ENCODE results near the gene HRAS. TPM values are rescaled to one million over a fixed set of nuclear protein-coding genes. Genes with fewer than 3 reads are reported as not detected.

Gene HRAS
- total RNA-seq, 2 experiments from 2014 or later = 23.7 to 23.9 TPM

GRCh38 chr11:490186-490929 is 45.0 kb downstream of the HRAS start:
- H3K27ac Mint-ChIP-seq = no peak overlapping the region
- H3K36me3 Mint-ChIP-seq (ENCODE audit: low read depth) = peaks cover 28% of the 10 kb centered on the region

GRCh38 chr11:489610-490185 is 45.7 kb downstream of the HRAS start:
- POLR2A ChIA-PET = no interaction called here
- no peaks in the 10 kb centered on the region for H3K4me1 Mint-ChIP-seq (ENCODE audit: low read depth)
- H3K4me3 Mint-ChIP-seq = no peak overlapping the region
- CTCF ChIA-PET = no interaction called here
- ATAC-seq (ENCODE audit: poor library complexity) = no peak
- Histone ChIP-seq H3K27me3 (ENCODE audit: control insufficient read depth in 1 of 2, insufficient read depth in 2 of 2, low read length in 2 of 2) (no peaks in the 10 kb centered on the region), H3K36me3 (ENCODE audit: insufficient read depth, low read length) (peaks cover 7% of the 10 kb centered on the region), H3K27ac (ENCODE audit: low read depth in 1 of 2, low read length in 2 of 2) (no peak overlapping the region), H3K9me3 (ENCODE audit: control insufficient read depth in 1 of 2, insufficient read depth in 1 of 2, low read length in 2 of 2) (peaks cover 0 to 1% of the 10 kb centered on the region in 2 experiments), H3K4me3 (ENCODE audit: low read length) (no peak overlapping the region), H3K4me1 (ENCODE audit: insufficient read depth, low read length) (no peaks in the 10 kb centered on the region)
- H3K27ac Mint-ChIP-seq = no peak overlapping the region
- peaks cover 24% of the 10 kb centered on the region for H3K36me3 Mint-ChIP-seq (ENCODE audit: low read depth)
- no peaks in the 10 kb centered on the region for H3K9me3 Mint-ChIP-seq
- no peaks in the 10 kb centered on the region for H3K27me3 Mint-ChIP-seq
- TF ChIP-seq CTCF (IDR thresholded peaks at IDR 0.05) = no peak
- no peak for DNase-seq
- intact Hi-C loops (cut with DNase I, micrococcal nuclease) = no loop called here

More at GRCh38 chr11:490186-490929, 45.0 kb downstream of the HRAS start:
- CTCF ChIA-PET = no interaction called here
- Mint-ChIP-seq H3K4me1 (ENCODE audit: low read depth) (no peaks in the 10 kb centered on the region), H3K27me3 (no peaks in the 10 kb centered on the region), H3K4me3 (no peak overlapping the region), H3K9me3 (no peaks in the 10 kb centered on the region)
- POLR2A ChIA-PET = no interaction called here
- no peaks in the 10 kb centered on the region for H3K27me3 ChIP-seq (ENCODE audit: control insufficient read depth in 1 of 2, insufficient read depth in 2 of 2, low read length in 2 of 2)
- no peak overlapping the region for H3K4me3 ChIP-seq (ENCODE audit: low read length)
- no peak overlapping the region for H3K27ac ChIP-seq (ENCODE audit: low read depth in 1 of 2, low read length in 2 of 2)
- no peaks in the 10 kb centered on the region for H3K9me3 ChIP-seq (ENCODE audit: control insufficient read depth in 1 of 2, insufficient read depth in 1 of 2, low read length in 2 of 2)
- TF ChIP-seq CTCF (IDR thresholded peaks at IDR 0.05) = no peak
- H3K4me1 ChIP-seq (ENCODE audit: insufficient read depth, low read length) = no peaks in the 10 kb centered on the region
- ATAC-seq (ENCODE audit: poor library complexity) = no peak
- H3K36me3 ChIP-seq (ENCODE audit: insufficient read depth, low read length) = peaks cover 13% of the 10 kb centered on the region
- intact Hi-C loops (cut with DNase I, micrococcal nuclease) = no loop called here
- no peak for DNase-seq

GRCh38 chr11:488992-489391 is 46.4 kb downstream of the HRAS start:
- Mint-ChIP-seq H3K4me3 (no peak overlapping the region), H3K27ac (no peak overlapping the region), H3K4me1 (ENCODE audit: low read depth) (no peaks in the 10 kb centered on the region), H3K27me3 (no peaks in the 10 kb centered on the region), H3K36me3 (ENCODE audit: low read depth) (peaks cover 18% of the 10 kb centered on the region), H3K9me3 (no peaks in the 10 kb centered on the region)
- Histone ChIP-seq H3K4me3 (ENCODE audit: low read length) (no peak overlapping the region), H3K36me3 (ENCODE audit: insufficient read depth, low read length) (peaks cover under 1% of the 10 kb centered on the region), H3K9me3 (ENCODE audit: control insufficient read depth in 1 of 2, insufficient read depth in 1 of 2, low read length in 2 of 2) (peaks cover 0 to 3% of the 10 kb centered on the region in 2 experiments), H3K4me1 (ENCODE audit: insufficient read depth, low read length) (no peaks in the 10 kb centered on the region), H3K27ac (ENCODE audit: low read depth in 1 of 2, low read length in 2 of 2) (no peak overlapping the region), H3K27me3 (ENCODE audit: control insufficient read depth in 1 of 2, insufficient read depth in 2 of 2, low read length in 2 of 2) (no peaks in the 10 kb centered on the region)
- no peak for DNase-seq
- intact Hi-C loops (cut with DNase I, micrococcal nuclease) = no loop called here
- no peak for ATAC-seq (ENCODE audit: poor library complexity)
- no peak for TF ChIP-seq CTCF (IDR thresholded peaks at IDR 0.05)
- CTCF ChIA-PET = no interaction called here
- POLR2A ChIA-PET = no interaction called here

Data from CD4-positive, alpha-beta T cell (primary cell).